ENCODE data around the gene CDKN1C.
A peak's percentile ranks its signal among the peaks of the same experiment; 100 is the strongest.

CDKN1C gene

GRCh38 chr11:2922655-2923054, 37.1 kb upstream of the CDKN1C start:
- peaks cover 6 to 13% (median 12%) of the 10 kb centered on the region in 3 experiments for H3K27me3 ChIP-seq (ENCODE audit: control insufficient read depth in 3 of 3, insufficient read depth in 3 of 3, low read depth in 1 of 3, low read length in 3 of 3)
- no peak overlapping the region for H2BK5ac ChIP-seq (ENCODE audit: low read length)
- no peak overlapping the region for H2BK15ac ChIP-seq (ENCODE audit: low read length)
- no peak overlapping the region for H4K91ac ChIP-seq (ENCODE audit: low read depth, low read length, poor library complexity)
- H3K4me3 ChIP-seq (ENCODE audit: low read length in 2 of 2), result no peak overlapping the region
- H3K23ac ChIP-seq (ENCODE audit: low read depth, low read length, poor library complexity), result no peak overlapping the region
- no peak overlapping the region for H2AFZ ChIP-seq (ENCODE audit: low read length)
- H4K8ac ChIP-seq (ENCODE audit: low read depth, low read length), result no peak overlapping the region
- H3K9me3 ChIP-seq (replicated peaks in 1 of 2; ENCODE audit: control insufficient read depth in 2 of 2, insufficient read depth in 1 of 2, low read depth in 1 of 2, low read length in 2 of 2), result peaks cover 7 to 9% of the 10 kb centered on the region in 2 donors
- no peak overlapping the region for H2BK12ac ChIP-seq (ENCODE audit: low read length)
- WGBS, 2 donors (ENCODE audit: extremely low coverage in 2 of 2, insufficient read length in 2 of 2, insufficient replicate concordance in 1 of 2), result no CpG with 5 or more reads among the region's 3 CpGs
- H3K4me2 ChIP-seq (ENCODE audit: insufficient read depth, low read length, poor library complexity, severe bottlenecking), result no peak overlapping the region
- no peak overlapping the region for H3K18ac ChIP-seq (ENCODE audit: low read length)
- no peak overlapping the region for H3K9ac ChIP-seq (ENCODE audit: low read depth, low read length, poor library complexity)
- H3K14ac ChIP-seq (ENCODE audit: low read length), result no peak overlapping the region
- H3K36me3 ChIP-seq (replicated peaks in 1 of 2; ENCODE audit: control insufficient read depth in 2 of 2, insufficient read depth in 2 of 2, low read length in 2 of 2), result no peaks in the 10 kb centered on the region
- H3K4me1 ChIP-seq (ENCODE audit: control insufficient read depth in 2 of 2, insufficient read depth in 1 of 2, low read depth in 1 of 2, low read length in 2 of 2), result no peaks in the 10 kb centered on the region
- no peak overlapping the region for H2BK120ac ChIP-seq (ENCODE audit: low read depth, low read length)
- no peak overlapping the region for H2AK5ac ChIP-seq (ENCODE audit: low read depth, low read length)
- H3K27ac ChIP-seq (replicated peaks; ENCODE audit: low read length), result no peak overlapping the region
- no peaks in the 10 kb centered on the region for H3K79me1 ChIP-seq (ENCODE audit: low read depth, low read length)
- no peak overlapping the region for H3K4ac ChIP-seq (ENCODE audit: low read length)
- no peak for DNase-seq (ENCODE audit: low spot score)

DNA sequence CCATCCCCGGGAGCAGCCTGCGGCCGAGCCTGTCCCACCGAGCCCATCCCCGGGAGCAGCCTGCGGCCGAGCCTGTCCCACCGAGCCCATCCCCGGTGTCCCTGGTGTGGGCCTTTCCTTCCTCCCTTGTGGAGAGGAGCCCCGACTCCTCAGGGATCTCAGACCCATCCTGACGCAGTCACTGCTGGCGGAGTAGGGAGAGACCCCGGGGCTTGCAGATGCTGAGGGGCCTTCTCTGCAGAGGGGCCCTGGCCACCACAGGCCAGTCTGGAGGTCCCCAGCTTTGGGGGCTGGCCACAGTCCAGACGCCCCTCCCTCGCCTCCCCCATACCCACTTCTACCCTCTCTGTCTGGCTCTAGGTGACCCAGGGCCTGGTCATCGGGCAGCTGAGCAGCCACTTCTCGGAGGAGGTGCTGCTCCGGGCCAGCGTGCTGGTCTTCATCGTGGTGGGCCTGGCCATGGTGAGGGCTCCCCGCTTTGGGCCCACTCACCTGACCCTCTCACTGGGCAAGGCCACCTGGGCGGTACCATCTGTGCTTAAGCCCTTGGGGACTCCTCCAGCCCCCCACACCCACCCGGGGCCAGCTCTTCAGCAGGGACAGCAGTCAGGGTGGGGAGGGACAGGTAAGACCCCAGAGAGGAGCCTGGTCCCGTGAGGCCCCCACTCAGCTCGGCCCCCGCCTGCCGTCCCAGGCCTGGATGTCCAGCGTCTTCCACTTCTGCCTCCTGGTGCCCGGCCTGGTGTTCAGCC, 36.3 kb upstream of the CDKN1C start:
- no peak overlapping the region for H3K4me3 ChIP-seq (ENCODE audit: low read length in 2 of 2)
- peak overlapping the region; percentile 38 for H3K18ac ChIP-seq (ENCODE audit: low read length)
- H3K4me1 ChIP-seq (ENCODE audit: control insufficient read depth in 2 of 2, insufficient read depth in 1 of 2, low read depth in 1 of 2, low read length in 2 of 2), result peaks cover 0 to 2% of the 10 kb centered on the region in 2 donors
- no CpG with 5 or more reads among the region's 29 CpGs for WGBS, 2 donors (ENCODE audit: extremely low coverage in 2 of 2, insufficient read length in 2 of 2, insufficient replicate concordance in 1 of 2)
- no peak overlapping the region for H3K9ac ChIP-seq (ENCODE audit: low read depth, low read length, poor library complexity)
- H3K27me3 ChIP-seq (ENCODE audit: control insufficient read depth in 3 of 3, insufficient read depth in 3 of 3, low read depth in 1 of 3, low read length in 3 of 3), result peaks cover 0 to 6% (median 4%) of the 10 kb centered on the region in 3 experiments
- no peaks in the 10 kb centered on the region for H3K36me3 ChIP-seq (replicated peaks in 1 of 2; ENCODE audit: control insufficient read depth in 2 of 2, insufficient read depth in 2 of 2, low read length in 2 of 2)
- H2AFZ ChIP-seq (ENCODE audit: low read length), result no peak overlapping the region
- H3K79me1 ChIP-seq (ENCODE audit: low read depth, low read length), result no peaks in the 10 kb centered on the region
- no peak overlapping the region for H2BK5ac ChIP-seq (ENCODE audit: low read length)
- no peak overlapping the region for H2BK120ac ChIP-seq (ENCODE audit: low read depth, low read length)
- H3K4me2 ChIP-seq (ENCODE audit: insufficient read depth, low read length, poor library complexity, severe bottlenecking), result no peak overlapping the region
- no peak overlapping the region for H3K27ac ChIP-seq (replicated peaks; ENCODE audit: low read length)
- peaks cover 0 to 2% of the 10 kb centered on the region in 2 donors for H3K9me3 ChIP-seq (replicated peaks in 1 of 2; ENCODE audit: control insufficient read depth in 2 of 2, insufficient read depth in 1 of 2, low read depth in 1 of 2, low read length in 2 of 2)
- H4K8ac ChIP-seq (ENCODE audit: low read depth, low read length), result peak overlapping the region; percentile 82
- DNase-seq (ENCODE audit: low spot score), result no peak
- H4K91ac ChIP-seq (ENCODE audit: low read depth, low read length, poor library complexity), result no peak overlapping the region
- H2BK12ac ChIP-seq (ENCODE audit: low read length), result peak overlapping the region; percentile 46
- no peak overlapping the region for H3K4ac ChIP-seq (ENCODE audit: low read length)
- peak overlapping the region; percentile 85 for H3K23ac ChIP-seq (ENCODE audit: low read depth, low read length, poor library complexity)
- H2AK5ac ChIP-seq (ENCODE audit: low read depth, low read length), result peak overlapping the region; percentile 83
- H2BK15ac ChIP-seq (ENCODE audit: low read length), result no peak overlapping the region
- H3K14ac ChIP-seq (ENCODE audit: low read length), result peak overlapping the region; percentile 84

DNA sequence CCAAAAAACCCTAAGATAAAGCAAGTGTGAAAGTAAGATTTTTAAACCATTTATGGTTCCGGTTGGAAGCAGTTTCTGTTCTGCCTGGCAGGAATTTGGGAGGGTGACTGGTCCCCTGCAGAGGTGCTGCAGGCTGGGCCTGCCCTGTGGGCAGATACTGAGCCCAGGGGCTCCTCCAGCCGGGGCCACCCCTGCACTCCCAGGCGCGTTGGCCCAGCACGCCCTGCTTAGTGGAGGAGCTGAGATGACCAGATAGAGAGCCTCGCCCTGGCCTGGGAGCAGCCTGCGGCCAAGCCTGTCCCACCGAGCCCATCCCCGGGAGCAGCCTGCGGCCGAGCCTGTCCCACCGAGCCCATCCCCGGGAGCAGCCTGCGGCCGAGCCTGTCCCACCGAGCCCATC, 35.7 kb upstream of the CDKN1C start:
- H4K8ac ChIP-seq (ENCODE audit: low read depth, low read length), result no peak overlapping the region
- DNase-seq (ENCODE audit: low spot score), result no peak
- no peak overlapping the region for H2BK5ac ChIP-seq (ENCODE audit: low read length)
- H3K27me3 ChIP-seq (ENCODE audit: control insufficient read depth in 3 of 3, insufficient read depth in 3 of 3, low read depth in 1 of 3, low read length in 3 of 3), result no peaks in the 10 kb centered on the region
- no peaks in the 10 kb centered on the region for H3K36me3 ChIP-seq (replicated peaks in 1 of 2; ENCODE audit: control insufficient read depth in 2 of 2, insufficient read depth in 2 of 2, low read length in 2 of 2)
- H3K4ac ChIP-seq (ENCODE audit: low read length), result no peak overlapping the region
- H3K9ac ChIP-seq (ENCODE audit: low read depth, low read length, poor library complexity), result no peak overlapping the region
- no peak overlapping the region for H4K91ac ChIP-seq (ENCODE audit: low read depth, low read length, poor library complexity)
- H2AFZ ChIP-seq (ENCODE audit: low read length), result no peak overlapping the region
- H3K14ac ChIP-seq (ENCODE audit: low read length), result no peak overlapping the region
- no peak overlapping the region for H3K4me2 ChIP-seq (ENCODE audit: insufficient read depth, low read length, poor library complexity, severe bottlenecking)
- no peak overlapping the region for H2AK5ac ChIP-seq (ENCODE audit: low read depth, low read length)
- no peaks in the 10 kb centered on the region for H3K9me3 ChIP-seq (replicated peaks in 1 of 2; ENCODE audit: control insufficient read depth in 2 of 2, insufficient read depth in 1 of 2, low read depth in 1 of 2, low read length in 2 of 2)
- H3K4me1 ChIP-seq (ENCODE audit: control insufficient read depth in 2 of 2, insufficient read depth in 1 of 2, low read depth in 1 of 2, low read length in 2 of 2), result peaks cover 0 to 2% of the 10 kb centered on the region in 2 donors
- no peak overlapping the region for H2BK12ac ChIP-seq (ENCODE audit: low read length)
- WGBS, 2 donors (ENCODE audit: extremely low coverage in 2 of 2, insufficient read length in 2 of 2, insufficient replicate concordance in 1 of 2), result no CpG with 5 or more reads among the region's 16 CpGs
- no peak overlapping the region for H2BK120ac ChIP-seq (ENCODE audit: low read depth, low read length)
- H3K4me3 ChIP-seq (ENCODE audit: low read length in 2 of 2), result no peak overlapping the region
- no peak overlapping the region for H3K18ac ChIP-seq (ENCODE audit: low read length)
- H3K23ac ChIP-seq (ENCODE audit: low read depth, low read length, poor library complexity), result no peak overlapping the region
- no peaks in the 10 kb centered on the region for H3K79me1 ChIP-seq (ENCODE audit: low read depth, low read length)
- no peak overlapping the region for H3K27ac ChIP-seq (replicated peaks; ENCODE audit: low read length)
- no peak overlapping the region for H2BK15ac ChIP-seq (ENCODE audit: low read length)

DNA sequence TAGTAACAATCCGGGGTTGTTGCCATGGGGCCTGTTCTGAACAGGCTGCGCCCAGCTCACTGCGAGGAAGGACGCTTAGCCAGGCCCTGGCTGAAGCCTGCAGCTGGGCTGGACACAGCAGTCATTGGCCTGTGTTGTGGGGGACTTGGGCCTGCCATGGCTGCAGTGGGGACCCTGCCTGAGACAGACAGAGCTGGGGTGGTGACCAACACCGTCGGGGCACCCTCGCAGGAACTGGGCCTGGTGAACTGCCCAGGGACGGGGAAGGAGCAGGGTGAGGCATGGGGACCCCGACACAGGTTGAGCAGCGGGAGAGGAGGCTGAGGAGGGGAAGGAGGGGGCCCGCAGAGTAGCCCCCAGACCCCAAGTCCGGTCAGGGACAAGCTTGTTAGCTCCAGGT, 34.8 kb upstream of the CDKN1C start:
- Histone ChIP-seq H4K8ac (ENCODE audit: low read depth, low read length) (no peak overlapping the region), H4K91ac (ENCODE audit: low read depth, low read length, poor library complexity) (no peak overlapping the region), H3K79me1 (ENCODE audit: low read depth, low read length) (no peaks in the 10 kb centered on the region), H3K36me3 (replicated peaks in 1 of 2; ENCODE audit: control insufficient read depth in 2 of 2, insufficient read depth in 2 of 2, low read length in 2 of 2) (no peaks in the 10 kb centered on the region), H3K18ac (ENCODE audit: low read length) (peak overlapping the region; percentile 59), H2AFZ (ENCODE audit: low read length) (no peak overlapping the region), H2AK5ac (ENCODE audit: low read depth, low read length) (peak overlapping the region; percentile 61), H3K4me3 (ENCODE audit: low read length in 2 of 2) (no peak overlapping the region), H2BK15ac (ENCODE audit: low read length) (no peak overlapping the region), H3K27ac (replicated peaks; ENCODE audit: low read length) (no peak overlapping the region), H2BK12ac (ENCODE audit: low read length) (peak overlapping the region; percentile 30), H3K14ac (ENCODE audit: low read length) (no peak overlapping the region), H3K9ac (ENCODE audit: low read depth, low read length, poor library complexity) (no peak overlapping the region), H2BK5ac (ENCODE audit: low read length) (peak overlapping the region; percentile 69), H3K4me2 (ENCODE audit: insufficient read depth, low read length, poor library complexity, severe bottlenecking) (no peak overlapping the region), H3K27me3 (ENCODE audit: control insufficient read depth in 3 of 3, insufficient read depth in 3 of 3, low read depth in 1 of 3, low read length in 3 of 3) (no peaks in the 10 kb centered on the region), H3K4me1 (ENCODE audit: control insufficient read depth in 2 of 2, insufficient read depth in 1 of 2, low read depth in 1 of 2, low read length in 2 of 2) (peaks cover 0 to 2% of the 10 kb centered on the region in 2 donors), H3K9me3 (replicated peaks in 1 of 2; ENCODE audit: control insufficient read depth in 2 of 2, insufficient read depth in 1 of 2, low read depth in 1 of 2, low read length in 2 of 2) (no peaks in the 10 kb centered on the region), H2BK120ac (ENCODE audit: low read depth, low read length) (no peak overlapping the region), H3K23ac (ENCODE audit: low read depth, low read length, poor library complexity) (no peak overlapping the region), H3K4ac (ENCODE audit: low read length) (no peak overlapping the region)
- WGBS, 2 donors (ENCODE audit: extremely low coverage in 2 of 2, insufficient read length in 2 of 2, insufficient replicate concordance in 1 of 2), result no CpG with 5 or more reads among the region's 12 CpGs
- DNase-seq (ENCODE audit: low spot score), result no peak
